ENCODE data around the gene THOP1.

GRCh38 chr19:2764945-2765344, 20.4 kb upstream of the THOP1 start:
- no peak for TF ChIP-seq CTCF (IDR thresholded peaks at IDR 0.05)
- TF ChIP-seq POLR2A (IDR thresholded peaks at IDR 0.05) = no peak

Measured in adrenal gland (tissue), 5 donors.